Right forelimb (tissue), 1 donor: Measurements from ENCODE around the gene GGACT.

Source experiments
- DNase-seq: peaks from one replicate; pipeline ENCODE4 v3.0.0-alpha.2; 2018

Gene GGACT

DNA sequence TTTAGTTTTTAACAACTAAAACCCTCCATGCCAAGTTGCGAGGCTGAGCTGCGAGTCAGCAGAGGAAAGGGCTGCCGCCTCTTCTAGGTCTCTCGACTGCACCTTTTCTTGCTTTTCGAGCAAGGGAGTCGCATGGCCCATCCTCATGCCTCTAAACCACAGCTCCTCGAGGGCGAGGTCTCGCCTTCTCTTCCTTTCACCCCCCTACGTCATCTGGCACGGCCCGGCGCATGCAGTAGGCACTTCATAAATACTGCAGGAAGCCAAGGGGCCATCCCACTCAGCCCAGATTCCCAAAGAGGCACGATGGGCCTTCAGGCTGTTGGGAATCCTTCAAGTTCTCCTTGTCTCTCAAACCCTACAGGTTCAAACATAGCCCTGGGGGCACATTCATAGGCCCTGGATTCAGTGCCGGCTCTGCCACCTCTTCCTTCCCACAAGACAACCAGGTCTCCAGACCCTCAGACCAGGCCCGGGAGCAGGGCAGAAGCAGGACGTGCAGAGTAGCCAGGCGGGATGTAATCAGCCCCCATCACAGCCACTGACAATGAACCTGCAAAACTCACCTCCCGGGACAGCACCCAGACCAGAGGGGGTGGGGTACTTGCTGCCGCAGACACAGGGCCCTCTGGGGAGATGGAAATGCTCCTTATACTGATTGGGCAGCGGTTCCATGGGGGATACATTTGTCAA is 41.7 kb downstream of the GGACT start:
- DNase-seq: no peak

DNA sequence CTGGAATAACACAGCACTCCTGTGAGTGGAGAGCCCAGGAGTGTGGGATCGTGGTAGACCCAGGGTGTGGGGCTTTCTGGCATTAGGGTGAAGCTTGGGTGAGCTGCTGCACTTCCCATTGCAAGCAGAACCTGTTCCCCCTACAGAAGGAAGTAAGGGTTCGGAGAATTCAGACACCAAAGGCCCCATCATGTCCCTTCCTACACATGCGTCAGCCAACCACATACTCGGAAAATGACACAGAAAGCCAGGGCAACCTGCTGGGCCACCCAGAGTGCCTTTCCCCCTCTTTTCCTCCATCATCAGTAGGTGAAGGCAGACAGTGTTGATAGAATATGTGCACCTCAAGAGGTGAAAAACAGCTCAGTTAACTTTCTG is 42.9 kb downstream of the GGACT start:
- DNase-seq: no peak

DNA sequence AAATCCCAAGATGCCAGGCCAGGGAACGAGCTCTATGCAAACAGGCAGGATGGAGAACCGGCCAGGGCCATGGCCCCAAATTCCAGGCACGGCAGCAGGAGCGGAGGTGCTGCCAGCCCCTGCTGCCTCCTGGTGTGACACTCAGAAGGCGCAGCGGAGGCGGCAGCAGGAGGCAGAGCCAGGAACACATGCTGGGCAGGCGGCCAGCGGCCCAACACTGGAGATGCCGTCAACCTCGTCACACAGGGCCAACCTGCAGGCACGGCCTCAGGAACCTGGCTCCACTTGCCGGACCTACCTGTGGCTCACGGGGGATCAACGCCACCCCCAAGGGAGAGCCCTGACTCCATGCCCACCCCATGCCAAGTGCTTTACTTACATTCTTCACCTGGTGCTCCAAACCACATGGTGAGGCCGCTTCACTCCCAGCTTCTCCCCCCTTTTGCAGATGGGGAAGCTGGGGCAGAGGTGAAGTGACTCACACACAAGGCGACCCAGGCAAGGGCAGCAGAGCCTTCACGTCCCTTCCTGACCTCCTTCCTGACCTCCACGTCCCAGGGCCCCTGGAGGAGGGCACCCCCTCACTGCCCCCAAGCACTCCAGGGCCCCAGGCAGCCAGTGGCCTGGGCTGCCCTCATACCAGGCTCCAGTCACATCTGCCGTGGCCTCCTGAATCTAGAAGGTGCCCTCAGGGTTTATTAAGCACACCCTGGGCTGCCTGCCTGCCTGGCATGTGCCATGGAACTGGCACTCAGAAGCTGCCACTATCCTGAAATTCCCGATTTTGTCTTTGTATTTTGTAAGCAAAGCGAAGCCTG is 43.5 kb downstream of the GGACT start:
- DNase-seq: no peak

- no peak for DNase-seq
These were observed 44.6 kb downstream of the GGACT start for GRCh38 chr13:100543872-100544602.

- DNase-seq: no peak
These were observed 45.8 kb downstream of the GGACT start for GRCh38 chr13:100542826-100543156.

GRCh38 chr13:100541897-100542825 is 46.4 kb downstream of the GGACT start:
- no peak for DNase-seq

DNA sequence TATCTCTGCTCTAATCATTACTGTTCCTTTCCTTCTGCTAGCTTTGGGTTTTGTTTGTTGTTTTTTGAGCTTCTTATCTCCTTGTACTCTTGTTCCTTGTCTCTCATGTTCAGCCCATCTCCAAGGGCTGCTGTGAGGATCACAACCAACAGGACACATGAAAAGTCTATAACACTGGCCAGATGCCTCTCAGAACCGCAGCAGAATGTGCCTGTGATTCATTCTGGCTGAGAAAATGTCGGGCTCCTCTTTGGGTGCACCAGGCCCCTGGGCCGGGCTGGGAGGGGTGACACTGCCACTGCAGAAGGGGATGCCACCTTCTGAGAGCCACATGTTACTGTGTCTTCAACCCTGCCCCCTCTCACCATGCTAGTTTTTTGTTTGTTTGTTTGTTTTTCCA is 48.0 kb downstream of the GGACT start:
- no peak for DNase-seq

DNA sequence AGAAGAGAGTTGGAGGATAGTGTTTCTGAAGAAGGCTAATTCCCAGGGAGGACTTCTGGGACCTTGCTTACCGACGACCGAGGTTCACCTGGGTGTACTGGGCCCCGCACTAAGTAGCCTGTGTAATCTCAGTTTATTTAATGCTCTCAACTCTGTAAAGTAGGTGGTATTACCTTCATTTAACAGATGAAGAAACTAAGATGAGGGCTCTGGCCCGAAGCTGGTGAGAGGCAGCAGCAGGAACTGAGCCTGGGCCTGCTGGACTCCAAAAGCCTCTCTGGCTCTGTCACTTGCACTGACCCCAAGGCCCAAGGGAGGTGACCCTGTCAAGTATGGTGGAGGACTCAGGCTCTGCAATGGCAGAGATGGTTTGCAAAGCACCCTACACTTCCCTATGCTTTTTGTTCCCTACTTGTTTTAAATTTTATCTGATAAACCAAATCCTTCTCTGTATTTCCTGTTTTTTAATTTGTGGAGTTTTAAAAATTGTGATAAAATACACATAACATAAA is 50.6 kb downstream of the GGACT start:
- no peak for DNase-seq

- DNase-seq: no peak
These were observed 51.1 kb downstream of the GGACT start for GRCh38 chr13:100537486-100537885.

DNA sequence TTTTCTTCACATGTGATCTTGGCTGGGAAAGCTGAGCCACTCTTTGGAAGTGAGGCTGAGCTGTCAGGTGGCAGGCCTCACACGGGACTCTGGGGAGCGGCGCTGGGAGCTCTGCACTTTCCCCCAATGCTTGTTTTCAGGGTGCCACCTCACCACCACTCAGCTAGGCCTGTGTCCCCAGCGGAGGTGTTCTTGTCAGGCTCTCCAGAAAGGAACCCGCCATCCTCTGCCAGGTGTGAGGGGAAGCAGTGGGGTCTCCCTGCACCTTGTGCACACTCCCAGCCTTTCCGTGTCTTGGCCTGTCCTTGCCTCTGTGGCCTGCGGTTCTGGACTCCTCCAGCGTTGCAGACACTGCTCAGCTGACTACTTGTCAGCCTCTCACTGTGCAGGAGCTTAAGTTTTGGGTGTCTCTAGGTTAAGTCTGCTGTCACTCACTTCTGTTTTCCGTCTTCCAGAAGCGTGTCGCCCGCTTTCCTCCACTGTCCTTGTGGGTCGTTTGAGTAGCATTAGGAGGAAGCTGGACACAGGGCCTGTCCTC is 51.9 kb downstream of the GGACT start:
- peak; percentile 4 for DNase-seq

GRCh38 chr13:100535426-100536135 is 53.0 kb downstream of the GGACT start:
- DNase-seq: no peak

- no peak for DNase-seq
These were observed 53.7 kb downstream of the GGACT start for GRCh38 chr13:100534911-100535310.

- no peak for DNase-seq
These were observed 54.3 kb downstream of the GGACT start for GRCh38 chr13:100534147-100534843.

- no peak for DNase-seq
These were observed 55.0 kb downstream of the GGACT start for GRCh38 chr13:100533588-100534041.

- no peak for DNase-seq
These were observed 55.7 kb downstream of the GGACT start for GRCh38 chr13:100532836-100533435.

GRCh38 chr13:100532090-100532766 is 56.4 kb downstream of the GGACT start:
- no peak for DNase-seq

- no peak for DNase-seq
These were observed 57.8 kb downstream of the GGACT start for GRCh38 chr13:100530671-100531213.

GRCh38 chr13:100529666-100530377 is 58.8 kb downstream of the GGACT start:
- DNase-seq: no peak

GRCh38 chr13:100528820-100529219 is 59.8 kb downstream of the GGACT start:
- peak; percentile 10 for DNase-seq
